OCI-LY7 (cell line): Measurements from ENCODE around the gene GSG1. TPM values are rescaled to one million over a fixed set of nuclear protein-coding genes. Genes with fewer than 3 reads are reported as not detected.

Source experiments
- BruUV-seq: library from RNA; stranded (reverse); fragments of 400-500 nt; replicated peaks from 2 replicates; lab custom pipeline; 2021; lab: Mats Ljungman, UMichigan
- CTCF ChIA-PET: fragments of 300-600 bp; sonication (Branson Sonifier 250); formaldehyde crosslinking; loops from one replicate; lab custom pipeline; 2022; ENCODE audit warnings: antibody characterized with exemption; ENCODE audit not compliant: unreplicated experiment; lab: Charles Lee
- POLR2A ChIA-PET: fragments of 300-600 bp; sonication (Branson Sonifier 250); formaldehyde crosslinking; loops from one replicate; lab custom pipeline; 2022; ENCODE audit warnings: antibody characterized with exemption; lab: Charles Lee
- DNase-seq: peaks from one replicate; pipeline ENCODE4 v3.0.0-alpha.2; 2015; ENCODE audit warnings: low spot score
- H2AFZ ChIP-seq: fragments of 200-600 bp; sonication (generic), shearing (Covaris generic); 2 replicates; pipeline ENCODE4 v1.6.1; 2014; ENCODE audit warnings: mild to moderate bottlenecking, antibody characterized with exemption, low read length, moderate library complexity
- H3K27ac ChIP-seq: fragments of 200-600 bp; sonication (generic); 2 replicates; pipeline ENCODE4 v1.5.1; 2014; ENCODE audit warnings: mixed run types, low read depth, mild to moderate bottlenecking, moderate library complexity, low read length, inconsistent platforms; ENCODE audit not compliant: poor library complexity, severe bottlenecking
- H3K36me3 ChIP-seq: fragments of 200-600 bp; sonication (generic); 2 replicates; pipeline ENCODE4 v1.6.1; 2014; ENCODE audit warnings: mild to moderate bottlenecking, antibody characterized with exemption, low read length, moderate library complexity, mixed read lengths; ENCODE audit not compliant: insufficient read depth
- H3K4me1 ChIP-seq: fragments of 200-600 bp; sonication (generic); 2 replicates; pipeline ENCODE4 v1.5.1; 2014; ENCODE audit warnings: mild to moderate bottlenecking, low read length; ENCODE audit not compliant: insufficient read depth, poor library complexity, severe bottlenecking
- H3K4me2 ChIP-seq: fragments of 200-600 bp; sonication (generic); 2 replicates; pipeline ENCODE4 v1.6.1; 2014; ENCODE audit warnings: mild to moderate bottlenecking, low read length
- H3K4me3 ChIP-seq: fragments of 200-600 bp; sonication (generic); 2 replicates; pipeline ENCODE4 v1.5.1; 2014; ENCODE audit warnings: mild to moderate bottlenecking, low read depth, low read length; ENCODE audit not compliant: poor library complexity, severe bottlenecking
- H3K79me2 ChIP-seq: fragments of 200-600 bp; sonication (generic); 2 replicates; pipeline ENCODE4 v1.6.1; 2016; ENCODE audit warnings: low read depth, mild to moderate bottlenecking, low read length, moderate library complexity, mixed read lengths; ENCODE audit not compliant: insufficient read depth
- H3K9me2 ChIP-seq: fragments of 200-600 bp; sonication (generic); 2 replicates; pipeline ENCODE4 v1.6.1; 2016; ENCODE audit warnings: mild to moderate bottlenecking, low read length, mixed read lengths; ENCODE audit not compliant: insufficient read depth
- H3K9me3 ChIP-seq: fragments of 200-600 bp; sonication (generic); 2 replicates; pipeline ENCODE4 v1.6.1; 2014; ENCODE audit warnings: mild to moderate bottlenecking, mixed run types, low read length, mixed read lengths
- H4K20me1 ChIP-seq: fragments of 200-600 bp; sonication (generic); 2 replicates; pipeline ENCODE4 v1.6.1; 2014; ENCODE audit warnings: mild to moderate bottlenecking, antibody characterized with exemption, low read length, moderate library complexity, mixed read lengths; ENCODE audit not compliant: insufficient read depth
- CTCF ChIP-seq: fragments of 200-600 bp; sonication (generic); conservative IDR thresholded peaks from 2 replicates; pipeline ENCODE4 v1.5.1; 2014; ENCODE audit warnings: mild to moderate bottlenecking, antibody characterized with exemption, low read length, moderate library complexity, mixed read lengths
- EZH2phosphoT487 ChIP-seq: fragments of 200-600 bp; sonication (generic); IDR thresholded peaks from 2 replicates; pipeline ENCODE4 v1.6.1; 2018; ENCODE audit warnings: low read depth, borderline replicate concordance, mild to moderate bottlenecking, mixed run types, antibody characterized with exemption, low read length, moderate library complexity, mixed read lengths
- intact Hi-C: fragments of 100-400 bp; cut with micrococcal nuclease; formaldehyde crosslinking; loops from one replicate; pipeline ENCODE4 v1.10.0; 2022; ENCODE audit not compliant: unreplicated experiment
- total RNA-seq, 2 experiments: library from RNA; depleted of rRNA in 1 of 2; stranded (reverse); fragments of >200 nt in 1 of 2; shearing (Covaris generic) in 1 of 2; gene quantifications; 2 replicates each; pipeline ENCODE4 v1.2.3, GENCODE V29; 2014 to 2022

The GSG1 gene
- total RNA-seq, 2 experiments from 2014 or later = not detected

DNA sequence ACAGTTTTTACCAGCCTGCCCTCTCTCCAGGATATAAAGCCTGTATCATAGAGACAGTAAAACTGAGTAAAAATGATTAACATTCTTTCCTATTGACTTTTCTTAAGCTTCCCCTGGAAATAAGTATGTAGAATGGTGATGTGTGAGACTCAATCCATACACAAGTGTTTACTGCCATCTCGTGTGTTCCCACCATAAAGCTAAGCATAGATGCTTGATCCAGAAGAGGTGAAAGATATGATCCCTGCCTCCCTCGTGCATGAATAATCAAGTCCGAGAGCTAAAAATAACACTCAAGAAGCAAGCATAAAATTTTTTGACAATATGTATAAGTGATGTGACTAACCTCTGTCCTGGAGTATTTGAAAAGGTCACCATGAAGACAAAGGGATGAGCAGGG is 16.9 kb upstream of the GSG1 start:
- Histone ChIP-seq H3K27ac (no peak overlapping the region), H3K4me2 (no peak overlapping the region), H2AFZ (no peak overlapping the region), H3K36me3 (no peaks in the 10 kb centered on the region), H3K9me2 (no peaks in the 10 kb centered on the region), H3K79me2 (no peaks in the 10 kb centered on the region), H3K4me3 (no peak overlapping the region), H3K4me1 (no peaks in the 10 kb centered on the region), H3K9me3 (no peaks in the 10 kb centered on the region), H4K20me1 (no peaks in the 10 kb centered on the region)
- TF ChIP-seq CTCF = no peak
- POLR2A ChIA-PET = interaction anchor here (0.8 kb wide), 1 partner anchor 64 kb away, joined by 3 read pairs; no protein-coding TSS in a partner anchor
- CTCF ChIA-PET = no interaction called here
- no peak for DNase-seq
- no TSS peak for BruUV-seq
- intact Hi-C loops = no loop called here

GRCh38 chr12:13119826-13120225 is 16.4 kb upstream of the GSG1 start:
- DNase-seq = no peak
- Histone ChIP-seq H3K79me2 (no peaks in the 10 kb centered on the region), H3K27ac (no peak overlapping the region), H3K4me3 (no peak overlapping the region), H3K9me3 (no peaks in the 10 kb centered on the region), H3K4me2 (no peak overlapping the region), H4K20me1 (no peaks in the 10 kb centered on the region), H2AFZ (no peak overlapping the region), H3K36me3 (no peaks in the 10 kb centered on the region), H3K9me2 (no peaks in the 10 kb centered on the region), H3K4me1 (no peaks in the 10 kb centered on the region)
- POLR2A ChIA-PET = no interaction called here
- intact Hi-C loops = no loop called here
- CTCF ChIA-PET = interaction anchor here (0.6 kb wide), 1 partner anchor 92 kb away, joined by 3 read pairs; no protein-coding TSS in a partner anchor
- TF ChIP-seq CTCF (no peak), EZH2phosphoT487 (no peak)
- BruUV-seq = no TSS peak

- intact Hi-C loops = no loop called here
- no peak overlapping the region for H3K27ac ChIP-seq
- H3K9me3 ChIP-seq = no peaks in the 10 kb centered on the region
- no peaks in the 10 kb centered on the region for H3K9me2 ChIP-seq
- no peaks in the 10 kb centered on the region for H4K20me1 ChIP-seq
- ChIA-PET CTCF (interaction anchor here (0.6 kb wide), 1 partner anchor 460 kb away, joined by 3 read pairs; no protein-coding TSS in a partner anchor), POLR2A (interaction anchor here (0.6 to 1.2 kb wide), 2 partner anchors 99 to 195 kb away, joined by 3 to 4 read pairs; no protein-coding TSS in a partner anchor)
- no peak for DNase-seq
- H3K4me1 ChIP-seq = no peaks in the 10 kb centered on the region
- no peaks in the 10 kb centered on the region for H3K79me2 ChIP-seq
- no peak overlapping the region for H2AFZ ChIP-seq
- H3K4me2 ChIP-seq = no peak overlapping the region
- no peak overlapping the region for H3K4me3 ChIP-seq
- H3K36me3 ChIP-seq = no peaks in the 10 kb centered on the region
- TF ChIP-seq EZH2phosphoT487 (no peak), CTCF (no peak)
- no TSS peak for BruUV-seq
Measured at GRCh38 chr12:13117029-13117428, 13.6 kb upstream of the GSG1 start.
